ENCODE results near the gene SMYD2. TPM values are rescaled to one million over a fixed set of nuclear protein-coding genes. Genes with fewer than 3 reads are reported as not detected.

Gene SMYD2
- total and polyA plus RNA-seq, 2 donors from 2014 or later = 28.9 to 42.9 TPM

- no peaks in the 10 kb centered on the region for H3K9me3 ChIP-seq (ENCODE audit: control insufficient read depth in 2 of 3, insufficient read depth in 1 of 3, low read length in 3 of 3)
- no peaks in the 10 kb centered on the region for H3K36me3 ChIP-seq (ENCODE audit: control insufficient read depth in 2 of 3, insufficient read depth in 3 of 3, low read length in 3 of 3)
- DNase-seq (no peak), FAIRE-seq (no peak)
- H3K27ac ChIP-seq (ENCODE audit: low read depth in 2 of 2, low read length in 2 of 2) = no peak overlapping the region
- no peak for TF ChIP-seq CTCF (IDR thresholded peaks at IDR 0.05; ENCODE audit: borderline replicate concordance, extremely low read depth, insufficient read depth)
- H3K9ac ChIP-seq (ENCODE audit: low read length in 3 of 3) = no peak overlapping the region
- intact Hi-C loops (cut with DNase I) = no loop called here
- no peak overlapping the region for H3K4me3 ChIP-seq (ENCODE audit: low read length in 3 of 3)
- no peaks in the 10 kb centered on the region for H3K27me3 ChIP-seq (ENCODE audit: control insufficient read depth, insufficient read depth, low read length)
- no peaks in the 10 kb centered on the region for H3K4me1 ChIP-seq (ENCODE audit: control insufficient read depth in 2 of 3, insufficient read depth in 2 of 3, low read depth in 1 of 3, low read length in 3 of 3)
Measured at GRCh38 chr1:214318956-214319736, 38.2 kb downstream of the SMYD2 start.

DNA sequence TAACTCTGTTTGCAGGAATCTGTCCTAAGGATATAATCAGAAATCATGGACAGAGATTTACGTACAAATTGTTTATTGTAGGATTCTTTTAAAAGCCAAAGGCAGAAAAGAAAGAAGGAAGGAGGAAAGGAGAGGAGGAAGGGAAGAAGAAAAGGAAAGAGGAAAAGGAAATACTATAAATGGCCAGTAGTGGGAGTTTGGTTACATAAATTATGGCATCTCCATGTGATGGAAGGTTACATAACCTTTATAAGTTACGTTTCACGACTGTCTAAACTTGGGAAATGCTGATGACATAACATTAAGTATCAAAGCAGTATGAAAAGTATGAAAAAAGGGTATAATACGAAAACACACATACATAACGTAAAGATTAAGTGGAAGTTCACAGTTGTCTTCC lies 39.0 kb downstream of the SMYD2 start:
- Histone ChIP-seq H3K36me3 (ENCODE audit: control insufficient read depth in 2 of 3, insufficient read depth in 3 of 3, low read length in 3 of 3) (no peaks in the 10 kb centered on the region), H3K27me3 (ENCODE audit: control insufficient read depth, insufficient read depth, low read length) (no peaks in the 10 kb centered on the region), H3K27ac (ENCODE audit: low read depth in 2 of 2, low read length in 2 of 2) (no peak overlapping the region), H3K9me3 (ENCODE audit: control insufficient read depth in 2 of 3, insufficient read depth in 1 of 3, low read length in 3 of 3) (no peaks in the 10 kb centered on the region), H3K4me3 (ENCODE audit: low read length in 3 of 3) (no peak overlapping the region), H3K9ac (ENCODE audit: low read length in 3 of 3) (no peak overlapping the region), H3K4me1 (ENCODE audit: control insufficient read depth in 2 of 3, insufficient read depth in 2 of 3, low read depth in 1 of 3, low read length in 3 of 3) (no peaks in the 10 kb centered on the region)
- no peak for FAIRE-seq
- no peak for DNase-seq
- no peak for TF ChIP-seq CTCF (IDR thresholded peaks at IDR 0.05; ENCODE audit: borderline replicate concordance, extremely low read depth, insufficient read depth)
- intact Hi-C loops (cut with DNase I) = no loop called here

GRCh38 chr1:214321705-214322453 lies 40.9 kb downstream of the SMYD2 start:
- H3K4me3 ChIP-seq (ENCODE audit: low read length in 3 of 3) = no peak overlapping the region
- TF ChIP-seq CTCF (IDR thresholded peaks at IDR 0.05; ENCODE audit: borderline replicate concordance, extremely low read depth, insufficient read depth) = no peak
- H3K27me3 ChIP-seq (ENCODE audit: control insufficient read depth, insufficient read depth, low read length) = no peaks in the 10 kb centered on the region
- no peaks in the 10 kb centered on the region for H3K9me3 ChIP-seq (ENCODE audit: control insufficient read depth in 2 of 3, insufficient read depth in 1 of 3, low read length in 3 of 3)
- FAIRE-seq (no peak), DNase-seq (no peak)
- H3K4me1 ChIP-seq (ENCODE audit: control insufficient read depth in 2 of 3, insufficient read depth in 2 of 3, low read depth in 1 of 3, low read length in 3 of 3) = no peaks in the 10 kb centered on the region
- H3K27ac ChIP-seq (ENCODE audit: low read depth in 2 of 2, low read length in 2 of 2) = no peak overlapping the region
- no peak overlapping the region for H3K9ac ChIP-seq (ENCODE audit: low read length in 3 of 3)
- H3K36me3 ChIP-seq (ENCODE audit: control insufficient read depth in 2 of 3, insufficient read depth in 3 of 3, low read length in 3 of 3) = no peaks in the 10 kb centered on the region
- intact Hi-C loops (cut with DNase I) = no loop called here

Data from kidney (tissue), 14 donors.